ENCODE data around the gene CXCR3. TPM values are rescaled to one million over a fixed set of nuclear protein-coding genes. Genes with fewer than 3 reads are reported as not detected.

Gene CXCR3
- polyA plus RNA-seq, 1 donor (not counting 4 experiments of a cell fraction or from before 2014, with no cell fraction given) = not detected

DNA sequence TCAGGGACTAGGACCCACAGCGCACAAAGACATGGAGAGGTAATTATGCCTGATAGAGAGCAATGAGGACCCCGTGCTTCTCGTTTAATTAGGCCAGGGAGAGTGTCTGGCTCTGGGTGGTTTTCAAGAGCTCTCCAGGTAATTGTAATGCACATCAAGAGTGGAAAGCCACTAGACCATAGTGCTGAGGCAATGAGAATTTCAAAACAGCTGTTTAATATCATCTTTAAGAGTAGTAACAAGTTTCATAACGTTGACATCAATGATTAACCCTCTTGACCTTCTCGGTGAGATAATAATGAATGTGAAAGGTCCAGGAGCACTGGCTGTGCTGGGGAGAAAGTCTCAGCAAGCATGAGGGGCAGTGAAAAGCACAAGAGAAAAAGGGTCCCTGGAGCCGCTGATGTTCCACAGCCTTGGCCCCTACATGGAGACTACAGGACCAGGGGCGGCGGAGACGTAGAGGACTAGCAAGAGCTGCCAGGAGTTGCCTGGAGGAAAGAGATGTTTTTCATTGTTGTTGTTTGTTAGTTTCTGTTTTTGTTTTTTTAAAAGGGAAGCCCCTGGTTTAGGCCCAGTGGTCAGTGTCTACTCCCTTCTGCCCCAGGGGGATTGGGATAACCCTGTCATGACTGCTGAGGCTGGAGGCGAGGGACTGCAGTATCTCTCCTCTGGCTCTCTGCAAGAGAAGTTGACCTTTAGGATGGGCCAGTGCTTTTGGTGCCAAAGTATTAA is 14.8 kb upstream of the CXCR3 start:
- H3K9ac ChIP-seq (ENCODE audit: control insufficient read depth, extremely low read depth, insufficient read depth, low read length) = no peak overlapping the region
- H3K4me3 ChIP-seq (ENCODE audit: control insufficient read depth in 2 of 3, extremely low read depth in 1 of 3, insufficient read depth in 2 of 3, low read depth in 1 of 3, low read length in 3 of 3) = no peak overlapping the region
- no peak overlapping the region for H3K4me2 ChIP-seq (ENCODE audit: control insufficient read depth, extremely low read depth, insufficient read depth, low read depth, low read length)
- H3K9me3 ChIP-seq (ENCODE audit: control insufficient read depth, low read depth, low read length) = no peaks in the 10 kb centered on the region
- no peaks in the 10 kb centered on the region for H3K9me1 ChIP-seq (ENCODE audit: control insufficient read depth, extremely low read depth, insufficient read depth, low read length)
- no peak for DNase-seq (ENCODE audit: low read depth, low spot score)
- no peaks in the 10 kb centered on the region for H3K36me3 ChIP-seq (ENCODE audit: control insufficient read depth in 2 of 2, extremely low read depth in 1 of 2, insufficient read depth in 2 of 2, low read length in 2 of 2)
- FAIRE-seq = no peak
- TF ChIP-seq, protein P1, sequence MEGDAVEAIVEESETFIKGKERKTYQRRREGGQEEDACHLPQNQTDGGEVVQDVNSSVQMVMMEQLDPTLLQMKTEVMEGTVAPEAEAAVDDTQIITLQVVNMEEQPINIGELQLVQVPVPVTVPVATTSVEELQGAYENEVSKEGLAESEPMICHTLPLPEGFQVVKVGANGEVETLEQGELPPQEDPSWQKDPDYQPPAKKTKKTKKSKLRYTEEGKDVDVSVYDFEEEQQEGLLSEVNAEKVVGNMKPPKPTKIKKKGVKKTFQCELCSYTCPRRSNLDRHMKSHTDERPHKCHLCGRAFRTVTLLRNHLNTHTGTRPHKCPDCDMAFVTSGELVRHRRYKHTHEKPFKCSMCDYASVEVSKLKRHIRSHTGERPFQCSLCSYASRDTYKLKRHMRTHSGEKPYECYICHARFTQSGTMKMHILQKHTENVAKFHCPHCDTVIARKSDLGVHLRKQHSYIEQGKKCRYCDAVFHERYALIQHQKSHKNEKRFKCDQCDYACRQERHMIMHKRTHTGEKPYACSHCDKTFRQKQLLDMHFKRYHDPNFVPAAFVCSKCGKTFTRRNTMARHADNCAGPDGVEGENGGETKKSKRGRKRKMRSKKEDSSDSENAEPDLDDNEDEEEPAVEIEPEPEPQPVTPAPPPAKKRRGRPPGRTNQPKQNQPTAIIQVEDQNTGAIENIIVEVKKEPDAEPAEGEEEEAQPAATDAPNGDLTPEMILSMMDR (optimal IDR thresholded peaks at IDR 0.05 in 1 of 3, IDR thresholded peaks at IDR 0.05 in 1 of 3, conservative IDR thresholded peaks at IDR 0.05 in 1 of 3; ENCODE audit: extremely low read depth in 1 of 3, insufficient read depth in 2 of 3, low read length in 3 of 3) = no peak
- TF ChIP-seq EZH2 (IDR thresholded peaks at IDR 0.05; ENCODE audit: low read length) = no peak
- H4K20me1 ChIP-seq (ENCODE audit: control insufficient read depth, extremely low read depth, insufficient read depth, low read length) = no peaks in the 10 kb centered on the region
- H2AFZ ChIP-seq (ENCODE audit: control insufficient read depth, low read length) = no peak overlapping the region
- H3K27ac ChIP-seq (ENCODE audit: control insufficient read depth, insufficient read depth, low read length) = no peak overlapping the region
- H3K4me1 ChIP-seq (ENCODE audit: control insufficient read depth, extremely low read depth, insufficient read depth, low read length) = peaks cover 5% of the 10 kb centered on the region
- H3K27me3 ChIP-seq (ENCODE audit: control insufficient read depth, extremely low read depth, insufficient read depth, low read length) = no peaks in the 10 kb centered on the region
- no peaks in the 10 kb centered on the region for H3K79me2 ChIP-seq (ENCODE audit: control insufficient read depth, insufficient read depth, low read length)
- dilution Hi-C loops (cut with MboI; ENCODE audit: extremely low pct_ligation_motif_present, low sequenced_read_pairs) = no loop called here

DNA sequence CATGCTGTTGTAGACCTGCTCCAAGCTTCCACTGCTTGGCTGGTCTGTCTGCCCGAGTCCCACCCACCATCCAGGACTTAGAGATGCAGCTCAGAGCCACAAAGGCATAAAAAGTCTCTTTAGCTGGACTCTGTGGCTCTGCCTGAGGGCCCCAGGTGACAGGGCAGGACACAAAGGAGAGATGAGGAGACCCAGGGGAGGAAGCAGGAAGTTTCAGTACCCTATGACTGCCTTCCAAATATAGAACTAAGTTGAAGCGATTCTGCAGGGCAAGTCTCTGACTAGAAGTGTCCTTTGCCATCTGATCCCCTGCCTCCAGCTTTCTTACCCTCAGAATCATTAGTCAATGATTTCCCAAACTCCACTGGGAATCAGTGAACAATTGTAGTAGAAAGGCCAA is 11.2 kb upstream of the CXCR3 start:
- dilution Hi-C loops (cut with MboI; ENCODE audit: extremely low pct_ligation_motif_present, low sequenced_read_pairs) = no loop called here
- H3K4me3 ChIP-seq (ENCODE audit: control insufficient read depth in 2 of 3, extremely low read depth in 1 of 3, insufficient read depth in 2 of 3, low read depth in 1 of 3, low read length in 3 of 3) = no peak overlapping the region
- TF ChIP-seq, protein P1 (optimal IDR thresholded peaks at IDR 0.05 in 1 of 3, IDR thresholded peaks at IDR 0.05 in 1 of 3, conservative IDR thresholded peaks at IDR 0.05 in 1 of 3; ENCODE audit: extremely low read depth in 1 of 3, insufficient read depth in 2 of 3, low read length in 3 of 3) = no peak
- TF ChIP-seq EZH2 (IDR thresholded peaks at IDR 0.05; ENCODE audit: low read length) = no peak
- H4K20me1 ChIP-seq (ENCODE audit: control insufficient read depth, extremely low read depth, insufficient read depth, low read length) = no peaks in the 10 kb centered on the region
- no peaks in the 10 kb centered on the region for H3K79me2 ChIP-seq (ENCODE audit: control insufficient read depth, insufficient read depth, low read length)
- DNase-seq (ENCODE audit: low read depth, low spot score) = no peak
- H2AFZ ChIP-seq (ENCODE audit: control insufficient read depth, low read length) = no peak overlapping the region
- no peak overlapping the region for H3K27ac ChIP-seq (ENCODE audit: control insufficient read depth, insufficient read depth, low read length)
- no peaks in the 10 kb centered on the region for H3K9me1 ChIP-seq (ENCODE audit: control insufficient read depth, extremely low read depth, insufficient read depth, low read length)
- H3K27me3 ChIP-seq (ENCODE audit: control insufficient read depth, extremely low read depth, insufficient read depth, low read length) = no peaks in the 10 kb centered on the region
- H3K9me3 ChIP-seq (ENCODE audit: control insufficient read depth, low read depth, low read length) = no peaks in the 10 kb centered on the region
- no peak overlapping the region for H3K4me2 ChIP-seq (ENCODE audit: control insufficient read depth, extremely low read depth, insufficient read depth, low read depth, low read length)
- H3K9ac ChIP-seq (ENCODE audit: control insufficient read depth, extremely low read depth, insufficient read depth, low read length) = no peak overlapping the region
- no peaks in the 10 kb centered on the region for H3K36me3 ChIP-seq (ENCODE audit: control insufficient read depth in 2 of 2, extremely low read depth in 1 of 2, insufficient read depth in 2 of 2, low read length in 2 of 2)
- no peaks in the 10 kb centered on the region for H3K4me1 ChIP-seq (ENCODE audit: control insufficient read depth, extremely low read depth, insufficient read depth, low read length)
- no peak for FAIRE-seq

Data from keratinocyte (primary cell).